ENCODE measurements around the gene NPPA. TPM values are rescaled to one million over a fixed set of nuclear protein-coding genes. Genes with fewer than 3 reads are reported as not detected.
A peak's percentile ranks its signal among the peaks of the same experiment; 100 is the strongest.

NPPA gene
- total RNA-seq, 1 donor from 2014 or later = not detected

- TF ChIP-seq, protein P1, sequence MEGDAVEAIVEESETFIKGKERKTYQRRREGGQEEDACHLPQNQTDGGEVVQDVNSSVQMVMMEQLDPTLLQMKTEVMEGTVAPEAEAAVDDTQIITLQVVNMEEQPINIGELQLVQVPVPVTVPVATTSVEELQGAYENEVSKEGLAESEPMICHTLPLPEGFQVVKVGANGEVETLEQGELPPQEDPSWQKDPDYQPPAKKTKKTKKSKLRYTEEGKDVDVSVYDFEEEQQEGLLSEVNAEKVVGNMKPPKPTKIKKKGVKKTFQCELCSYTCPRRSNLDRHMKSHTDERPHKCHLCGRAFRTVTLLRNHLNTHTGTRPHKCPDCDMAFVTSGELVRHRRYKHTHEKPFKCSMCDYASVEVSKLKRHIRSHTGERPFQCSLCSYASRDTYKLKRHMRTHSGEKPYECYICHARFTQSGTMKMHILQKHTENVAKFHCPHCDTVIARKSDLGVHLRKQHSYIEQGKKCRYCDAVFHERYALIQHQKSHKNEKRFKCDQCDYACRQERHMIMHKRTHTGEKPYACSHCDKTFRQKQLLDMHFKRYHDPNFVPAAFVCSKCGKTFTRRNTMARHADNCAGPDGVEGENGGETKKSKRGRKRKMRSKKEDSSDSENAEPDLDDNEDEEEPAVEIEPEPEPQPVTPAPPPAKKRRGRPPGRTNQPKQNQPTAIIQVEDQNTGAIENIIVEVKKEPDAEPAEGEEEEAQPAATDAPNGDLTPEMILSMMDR (conservative IDR thresholded peaks at IDR 0.05) = no peak
- H3K4me3 Mint-ChIP-seq = no peak overlapping the region
- H3K9me3 Mint-ChIP-seq = no peaks in the 10 kb centered on the region
- peaks cover 3% of the 10 kb centered on the region for H3K36me3 Mint-ChIP-seq (ENCODE audit: low read depth)
- peaks cover 30% of the 10 kb centered on the region for H3K27me3 Mint-ChIP-seq (ENCODE audit: low read depth)
- H3K27ac Mint-ChIP-seq (ENCODE audit: unreplicated experiment) = no peak overlapping the region
- H3K4me1 Mint-ChIP-seq = peaks cover 4% of the 10 kb centered on the region
- no peak for DNase-seq (ENCODE audit: low read depth, low spot score)
Observed at GRCh38 chr1:11851180-11851579, 3.6 kb upstream of the NPPA start.

GRCh38 chr1:11850156-11850555 lies 2.6 kb upstream of the NPPA start:
- no peak overlapping the region for H3K4me3 Mint-ChIP-seq
- no peak for DNase-seq (ENCODE audit: low read depth, low spot score)
- TF ChIP-seq, protein P1 (conservative IDR thresholded peaks at IDR 0.05) = no peak
- peaks cover 3% of the 10 kb centered on the region for H3K36me3 Mint-ChIP-seq (ENCODE audit: low read depth)
- H3K9me3 Mint-ChIP-seq = no peaks in the 10 kb centered on the region
- H3K27ac Mint-ChIP-seq (ENCODE audit: unreplicated experiment) = peak overlapping the region; percentile 78
- peaks cover 4% of the 10 kb centered on the region for H3K4me1 Mint-ChIP-seq
- H3K27me3 Mint-ChIP-seq (ENCODE audit: low read depth) = peaks cover 23% of the 10 kb centered on the region

GRCh38 chr1:11848373-11848700 lies 754 bp upstream of the NPPA start:
- Mint-ChIP-seq H3K9me3 (no peaks in the 10 kb centered on the region), H3K36me3 (ENCODE audit: low read depth) (peaks cover 10% of the 10 kb centered on the region), H3K27ac (ENCODE audit: unreplicated experiment) (no peak overlapping the region), H3K4me1 (peaks cover 4% of the 10 kb centered on the region), H3K27me3 (ENCODE audit: low read depth) (peaks cover 11% of the 10 kb centered on the region), H3K4me3 (no peak overlapping the region)
- TF ChIP-seq, protein P1 (conservative IDR thresholded peaks at IDR 0.05) = no peak
- DNase-seq (ENCODE audit: low read depth, low spot score) = no peak

DNA sequence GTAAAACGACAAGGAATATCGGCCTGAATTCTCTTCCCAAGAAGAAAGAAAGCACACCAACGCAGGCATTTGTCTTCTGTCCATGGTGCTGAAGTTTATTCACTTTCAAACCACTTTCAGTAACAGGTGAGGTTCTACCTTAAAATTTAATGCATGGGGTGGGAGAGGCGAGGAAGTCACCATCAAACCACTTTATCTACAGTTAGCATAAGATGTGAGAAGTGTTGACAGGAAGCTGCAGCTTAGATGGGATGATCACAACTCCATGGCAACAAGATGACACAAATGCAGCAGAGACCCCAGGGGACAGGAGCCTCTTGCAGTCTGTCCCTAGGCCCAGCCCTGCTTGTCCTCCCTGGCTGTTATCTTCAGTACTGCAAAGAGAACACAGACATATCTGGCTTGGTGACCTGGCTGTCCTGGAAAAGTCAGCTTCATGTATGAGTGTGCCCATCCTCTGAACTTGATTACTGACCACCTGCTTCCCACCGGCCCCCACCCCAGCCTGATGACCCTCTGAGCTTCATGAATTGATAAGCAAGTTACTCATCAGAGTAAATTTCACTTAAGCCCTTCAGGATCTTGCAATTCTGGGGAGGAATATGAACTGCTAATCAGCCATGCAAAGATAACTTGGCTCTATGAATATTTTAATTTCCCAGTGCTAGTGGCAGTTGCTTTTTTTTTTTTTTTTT lies 1.8 kb downstream of the NPPA start:
- Mint-ChIP-seq H3K4me1 (no peaks in the 10 kb centered on the region), H3K36me3 (ENCODE audit: low read depth) (peaks cover 10% of the 10 kb centered on the region), H3K27ac (ENCODE audit: unreplicated experiment) (no peak overlapping the region), H3K4me3 (no peak overlapping the region), H3K27me3 (ENCODE audit: low read depth) (peaks cover 3% of the 10 kb centered on the region), H3K9me3 (no peaks in the 10 kb centered on the region)
- no peak for DNase-seq (ENCODE audit: low read depth, low spot score)
- TF ChIP-seq, protein P1 (conservative IDR thresholded peaks at IDR 0.05) = no peak

DNA sequence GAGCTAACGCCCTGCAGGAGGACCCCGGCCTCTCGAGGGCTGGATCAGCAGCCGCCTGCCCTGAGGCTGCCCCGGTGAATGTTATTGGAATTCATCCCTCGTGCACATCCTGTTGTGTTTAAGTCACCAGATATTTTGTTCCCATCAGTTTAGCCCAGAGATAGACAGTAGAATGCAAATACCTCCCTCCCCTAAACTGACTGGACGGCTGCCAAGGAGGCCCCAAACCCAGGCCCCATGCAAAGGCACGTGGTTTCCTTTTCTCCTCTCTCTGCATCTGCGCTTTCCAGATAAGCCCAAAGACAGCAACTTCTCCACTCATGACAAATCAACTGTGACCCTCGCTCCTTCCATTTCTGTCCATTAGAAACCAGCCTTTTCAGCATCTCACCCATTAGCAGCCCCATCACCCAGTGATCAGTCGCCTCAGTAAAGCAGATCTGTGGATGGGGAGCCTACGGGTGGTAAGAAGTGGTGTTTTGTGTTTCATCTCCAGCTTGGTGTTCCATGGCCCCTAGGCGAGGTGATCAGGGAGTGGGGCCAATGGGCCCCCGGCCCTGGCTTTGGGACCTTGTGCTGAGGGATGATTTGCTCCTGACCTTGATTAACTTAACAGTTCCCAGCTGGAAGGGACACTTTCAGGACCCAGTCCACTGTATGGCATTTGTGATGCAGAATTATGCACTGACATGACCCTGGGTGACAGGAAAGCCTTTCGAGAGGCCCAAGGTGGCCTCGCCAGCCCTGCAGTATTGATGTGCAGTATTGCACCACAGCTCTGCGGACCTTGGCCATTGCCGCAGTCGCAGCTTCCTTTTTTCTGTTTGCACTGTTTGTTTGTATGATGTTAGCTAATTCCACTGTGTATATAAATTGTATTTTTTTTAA lies 5.2 kb downstream of the NPPA start:
- Mint-ChIP-seq H3K4me3 (no peak overlapping the region), H3K36me3 (ENCODE audit: low read depth) (peaks cover 8% of the 10 kb centered on the region), H3K9me3 (no peaks in the 10 kb centered on the region), H3K27me3 (ENCODE audit: low read depth) (no peaks in the 10 kb centered on the region), H3K4me1 (no peaks in the 10 kb centered on the region), H3K27ac (ENCODE audit: unreplicated experiment) (no peak overlapping the region)
- TF ChIP-seq, protein P1 (conservative IDR thresholded peaks at IDR 0.05) = no peak
- no peak for DNase-seq (ENCODE audit: low read depth, low spot score)
